ENCODE measurements around the gene AKR1C1. TPM values are rescaled to one million over a fixed set of nuclear protein-coding genes. Genes with fewer than 3 reads are reported as not detected.
"Not testable (repeated sequence)": the region's sequence is repeated elsewhere in the genome, so short reads cannot be mapped to it uniquely, and the experiment has no call there.

Gene AKR1C1
- 1 to 10 TPM in 1 of 2 donors, under 1 TPM in 1; 0.62 to 1.6 TPM for total RNA-seq
- 13.1 TPM for polyA plus RNA-seq (2013, experiment 1 of 2)
- 11.4 TPM for polyA plus RNA-seq (2013, experiment 2 of 2)
- long read RNA-seq, experiment 1: 0 reads
- long read RNA-seq, experiment 2, full-length matches to known transcripts: 3 of 5 reads
- long read RNA-seq, experiment 2, partial matches to known transcripts: 1 of 5 reads
- long read RNA-seq, experiment 2, other reads (novel, unspliced or antisense): 1 of 5 reads
- long read RNA-seq, experiment 3: 0 reads
- long read RNA-seq, experiment 4, full-length matches to known transcripts: 2 of 2 reads
- long read RNA-seq, experiment 4, partial matches to known transcripts: 0 of 2 reads
- long read RNA-seq, experiment 4, other reads (novel, unspliced or antisense): 0 of 2 reads

GRCh38 chr10:4962876-4963814 lies at the start of gene AKR1C1:
AKR1C1 (plus strand) TSS chr10:4963415; CDS start chr10:4963445, 30 bp downstream.
- DNase-seq; H3K27ac Mint-ChIP-seq; H3K9me3 ChIP-seq (ENCODE audit: control insufficient read depth, low read length); H3K4me1 Mint-ChIP-seq; H3K9ac ChIP-seq (ENCODE audit: extremely low read depth, low read length, poor library complexity, severe bottlenecking); H3K36me3 Mint-ChIP-seq (ENCODE audit: low read depth); H3K4me1 ChIP-seq (ENCODE audit: control insufficient read depth, insufficient read depth, low read length); H3K4me3 Mint-ChIP-seq; H3K4me3 ChIP-seq (ENCODE audit: low read length); H3K27me3 Mint-ChIP-seq (ENCODE audit: insufficient read depth); H3K27me3 ChIP-seq (ENCODE audit: control insufficient read depth, insufficient read depth, low read length, poor library complexity, severe bottlenecking); H3K36me3 ChIP-seq (ENCODE audit: control insufficient read depth, insufficient read depth, low read length); H3K9me3 Mint-ChIP-seq; H3K27ac ChIP-seq (ENCODE audit: low read depth, low read length): not testable (repeated sequence)
- WGBS, 2 experiments (ENCODE audit: insufficient coverage in 1 of 2, insufficient read length in 1 of 2): 17 to 66% methylated on average over 1 to 4 of the region's 7 CpGs

- peaks cover 20% of the 10 kb centered on the region for H3K9me3 Mint-ChIP-seq
- no peaks in the 10 kb centered on the region for H3K4me1 Mint-ChIP-seq
- H3K4me3 ChIP-seq (ENCODE audit: low read length): no peak overlapping the region
- no peaks in the 10 kb centered on the region for H3K9me3 ChIP-seq (ENCODE audit: control insufficient read depth, low read length)
- H3K27me3 Mint-ChIP-seq (ENCODE audit: insufficient read depth): no peaks in the 10 kb centered on the region
- H3K36me3 ChIP-seq (ENCODE audit: control insufficient read depth, insufficient read depth, low read length): no peaks in the 10 kb centered on the region
- no peak overlapping the region for H3K27ac Mint-ChIP-seq
- no peak for DNase-seq
- H3K4me1 ChIP-seq (ENCODE audit: control insufficient read depth, insufficient read depth, low read length): no peaks in the 10 kb centered on the region
- WGBS, 2 experiments (ENCODE audit: insufficient coverage in 1 of 2, insufficient read length in 1 of 2): 87 to 88% methylated on average over 4 to 5 of the region's 6 CpGs
- H3K27ac ChIP-seq (ENCODE audit: low read depth, low read length): no peak overlapping the region
- no peak for TF ChIP-seq CTCF (conservative IDR thresholded peaks at IDR 0.05)
- H3K27me3 ChIP-seq (ENCODE audit: control insufficient read depth, insufficient read depth, low read length, poor library complexity, severe bottlenecking): no peaks in the 10 kb centered on the region
- no peak overlapping the region for H3K4me3 Mint-ChIP-seq
- H3K9ac ChIP-seq (ENCODE audit: extremely low read depth, low read length, poor library complexity, severe bottlenecking): no peak overlapping the region
- peaks cover 11% of the 10 kb centered on the region for H3K36me3 Mint-ChIP-seq (ENCODE audit: low read depth)
Measured at GRCh38 chr10:4914213-4914850, 48.9 kb upstream of the AKR1C1 start.

GRCh38 chr10:4916086-4916716 lies 47.0 kb upstream of the AKR1C1 start:
- no peaks in the 10 kb centered on the region for H3K27me3 ChIP-seq (ENCODE audit: control insufficient read depth, insufficient read depth, low read length, poor library complexity, severe bottlenecking)
- no peak overlapping the region for H3K27ac ChIP-seq (ENCODE audit: low read depth, low read length)
- no peaks in the 10 kb centered on the region for H3K36me3 ChIP-seq (ENCODE audit: control insufficient read depth, insufficient read depth, low read length)
- no peaks in the 10 kb centered on the region for H3K4me1 ChIP-seq (ENCODE audit: control insufficient read depth, insufficient read depth, low read length)
- H3K9ac ChIP-seq (ENCODE audit: extremely low read depth, low read length, poor library complexity, severe bottlenecking): no peak overlapping the region
- no peaks in the 10 kb centered on the region for H3K9me3 ChIP-seq (ENCODE audit: control insufficient read depth, low read length)
- Mint-ChIP-seq H3K4me1 (no peaks in the 10 kb centered on the region), H3K27me3 (ENCODE audit: insufficient read depth) (no peaks in the 10 kb centered on the region), H3K9me3 (peaks cover 2% of the 10 kb centered on the region), H3K36me3 (ENCODE audit: low read depth) (no peaks in the 10 kb centered on the region), H3K4me3 (no peak overlapping the region), H3K27ac (no peak overlapping the region)
- no peak overlapping the region for H3K4me3 ChIP-seq (ENCODE audit: low read length)
- no peak for DNase-seq
- no peak for TF ChIP-seq CTCF (conservative IDR thresholded peaks at IDR 0.05)
- 98% methylated on average over 2 of the region's 3 CpGs; no CpG with 5 or more reads in 1 of the 2 experiments for WGBS, 2 experiments (ENCODE audit: insufficient coverage in 1 of 2, insufficient read length in 1 of 2)

All from endodermal cell (in vitro differentiated cells).